HepG2 (cell line): ENCODE data around the gene NUDT6. TPM values are rescaled to one million over a fixed set of nuclear protein-coding genes. Genes with fewer than 3 reads are reported as not detected.

ENCODE experiments used
- ATAC-seq: fragments of 200-7000 bp; cut with Tn5 transposase; 3 replicates; pipeline ENCODE4 v1.9.1; 2020; ENCODE audit warnings: mild to moderate bottlenecking, moderate library complexity
- BruUV-seq: library from RNA; stranded (reverse); fragments of 400-500 nt; replicated peaks from 2 replicates; lab custom pipeline; 2021; lab: Mats Ljungman, UMichigan
- CTCF ChIA-PET: fragments of 300-600 bp; formaldehyde crosslinking; extraction: SDS; loops from one replicate; lab custom pipeline; 2021; ENCODE audit warnings: low total read pairs, inconsistent platforms, low intra/inter-chr PET ratio; lab: Yijun Ruan, JAX
- POLR2A ChIA-PET: fragments of 350-600 bp; sonication (Branson Sonifier 250); formaldehyde crosslinking; loops from one replicate; lab custom pipeline; 2020; ENCODE audit warnings: antibody characterized with exemption, inconsistent platforms; lab: Yijun Ruan, JAX
- DNase-seq: peaks from one replicate; pipeline ENCODE4 v3.0.0-alpha.2; 2015; ENCODE audit warnings: low spot score
- FAIRE-seq: peaks from 3 replicates; lab custom pipeline; 2011; peaks lifted over from hg19 to GRCh38; lab: Jason Lieb, UNC
- H2AFZ ChIP-seq: one replicate; pipeline ENCODE4 v1.6.1; 2011; ENCODE audit warnings: low read length, inconsistent platforms
- H3K27ac ChIP-seq: fragments of 300-600 bp; 3 replicates; pipeline ENCODE4 v1.8.0; 2011; ENCODE audit warnings: mixed run types, mild to moderate bottlenecking, mixed read lengths, low read length, inconsistent platforms; ENCODE audit not compliant: insufficient read depth; ENCODE audit errors: extremely low read length
- H3K27me3 ChIP-seq, 2 experiments: fragments of 200-600 bp in 1 of 2; 2 replicates in 1 of 2; 3 replicates in 1 of 2; pipeline versions ENCODE4 v1.6.0 to v1.8.0; 2011; ENCODE audit warnings: low read length in 2 of 2, mild to moderate bottlenecking in 2 of 2, moderate library complexity in 2 of 2, inconsistent platforms in 1 of 2; ENCODE audit not compliant: insufficient read depth in 2 of 2, control insufficient read depth in 1 of 2
- H3K36me3 ChIP-seq, 2 experiments: fragments of 200-600 bp in 1 of 2; replicated peaks in 1 of 2; 2 replicates in 1 of 2; 3 replicates in 1 of 2; pipeline versions ENCODE4 v1.5.1 to v1.8.0; 2011; ENCODE audit warnings: low read length in 2 of 2, inconsistent platforms in 1 of 2; ENCODE audit not compliant: insufficient read depth in 2 of 2, control insufficient read depth in 1 of 2
- H3K4me1 ChIP-seq: 2 replicates; pipeline ENCODE4 v1.5.1; 2012; ENCODE audit warnings: low read length, inconsistent platforms; ENCODE audit not compliant: insufficient read depth
- H3K4me2 ChIP-seq: 2 replicates; pipeline ENCODE4 v1.6.0; 2011; ENCODE audit warnings: low read depth, low read length, inconsistent platforms
- H3K4me3 ChIP-seq, 3 experiments: fragments of 200-600 bp in 1 of 3; sonication (generic), shearing (Covaris generic) in 1 of 3; replicated peaks in 1 of 3; 2 replicates each; pipeline ENCODE4 v1.5.1; 2011 to 2016; ENCODE audit warnings: low read length in 3 of 3, inconsistent platforms in 2 of 3, low read depth in 2 of 3, mild to moderate bottlenecking in 2 of 3, control low read depth in 1 of 3, mixed read lengths in 1 of 3; ENCODE audit not compliant: insufficient read depth in 1 of 3
- H3K79me2 ChIP-seq: one replicate; pipeline ENCODE4 v1.6.1; 2011; ENCODE audit warnings: low read length, inconsistent platforms; ENCODE audit not compliant: insufficient read depth
- H3K9ac ChIP-seq: 2 replicates; pipeline ENCODE4 v1.6.0; 2011; ENCODE audit warnings: mild to moderate bottlenecking, low read depth, low read length, inconsistent platforms; ENCODE audit not compliant: insufficient read depth
- H3K9me3 ChIP-seq: 2 replicates; pipeline ENCODE4 v1.5.1; 2012; ENCODE audit warnings: mild to moderate bottlenecking, low read length
- H4K20me1 ChIP-seq: 2 replicates; pipeline ENCODE4 v1.6.0; 2011; ENCODE audit warnings: inconsistent platforms, mild to moderate bottlenecking, low read length, moderate library complexity; ENCODE audit not compliant: insufficient read depth
- HIVEP1 ChIP-seq: sonication (generic); formaldehyde crosslinking; IDR thresholded peaks from 2 replicates; pipeline ENCODE4 v1.4.0; 2020; ENCODE audit warnings: mild to moderate bottlenecking, missing genetic modification reagents
- HNRNPK ChIP-seq: fragments of 200-400 bp; formaldehyde crosslinking; IDR thresholded peaks from 2 replicates; pipeline ENCODE4 v1.6.1; 2018; ENCODE audit warnings: low read length, low read depth, moderate library complexity, mild to moderate bottlenecking; ENCODE audit not compliant: poor library complexity, severe bottlenecking
- MYC ChIP-seq: sonication (generic); formaldehyde crosslinking; IDR thresholded peaks from 2 replicates; pipeline ENCODE4 v1.9.0; 2021; ENCODE audit warnings: missing genetic modification reagents, borderline replicate concordance
- MYNN ChIP-seq: sonication (generic); formaldehyde crosslinking; IDR thresholded peaks from 2 replicates; pipeline ENCODE4 v1.4.0; 2020; ENCODE audit warnings: mild to moderate bottlenecking, low read depth, missing genetic modification reagents
- NFE2L2 ChIP-seq: fragments of 150-350 bp; IDR thresholded peaks from 2 replicates; pipeline ENCODE4 v1.6.1; 2014; ENCODE audit warnings: low read length
- PBX3 ChIP-seq: sonication (generic); formaldehyde crosslinking; IDR thresholded peaks from 2 replicates; pipeline ENCODE4 v1.8.1; 2023; ENCODE audit warnings: missing genetic modification reagents, inconsistent platforms, borderline replicate concordance
- SP5 ChIP-seq: IDR thresholded peaks from 2 replicates; pipeline ENCODE4 v1.6.1; 2016; ENCODE audit warnings: low read depth, borderline replicate concordance
- TOPORS ChIP-seq: sonication (generic); formaldehyde crosslinking; IDR thresholded peaks from 2 replicates; pipeline ENCODE4 v1.8.0; 2023; ENCODE audit warnings: mild to moderate bottlenecking, missing genetic modification reagents
- XBP1 ChIP-seq: sonication (generic); formaldehyde crosslinking; IDR thresholded peaks from 2 replicates; pipeline ENCODE4 v1.5.0; 2020; ENCODE audit warnings: missing genetic modification reagents
- YEATS4 ChIP-seq: sonication (generic); formaldehyde crosslinking; IDR thresholded peaks from 2 replicates; pipeline ENCODE4 v1.4.0; 2020; ENCODE audit warnings: missing genetic modification reagents, borderline replicate concordance
- ZNF562 ChIP-seq: sonication (generic); formaldehyde crosslinking; IDR thresholded peaks from 2 replicates; pipeline ENCODE4 v1.8.0; 2022; ENCODE audit warnings: missing genetic modification reagents, borderline replicate concordance
- ZNF619 ChIP-seq: sonication (generic); formaldehyde crosslinking; IDR thresholded peaks from 2 replicates; pipeline ENCODE4 v1.4.0; 2020; ENCODE audit warnings: mild to moderate bottlenecking, missing genetic modification reagents
- ZNF781 ChIP-seq: sonication (generic); formaldehyde crosslinking; IDR thresholded peaks from 2 replicates; pipeline ENCODE4 v1.5.1; 2020; ENCODE audit warnings: borderline replicate concordance, mild to moderate bottlenecking, missing genetic modification reagents; ENCODE audit errors: not compliant biosample characterization
- WGBS: methylation state at CpG from one replicate; pipeline ENCODE4 v1.1.6; 2017; ENCODE audit warnings: low lambda C conversion rate; 5-methylcytosine and 5-hydroxymethylcytosine counted together
- in situ Hi-C: cut with HindIII; loops from 2 replicates; pipeline ENCODE4 v1.10.0; 2017; ENCODE audit warnings: low pct_unique_long_range_greater_than_20kb; ENCODE audit not compliant: extremely low pct_ligation_motif_present
- intact Hi-C: fragments of 100-400 bp; cut with micrococcal nuclease; formaldehyde crosslinking; loops from one replicate; pipeline ENCODE4 v1.10.0; 2022; ENCODE audit not compliant: unreplicated experiment
- polyA plus RNA-seq, 8 experiments: library from polyadenylated mRNA; depleted of rRNA in 3 of 8; stranded (reverse) in 7 of 8; unstranded in 1 of 8; fragments of >200 nt; fragmentation: Illumina TruSeq in 4 of 8; extraction: Trizol in 4 of 8; gene quantifications; 2 replicates each; pipeline versions ENCODE4 v1.2.1 to v1.2.3, GENCODE V29; 2011 to 2016; ENCODE audit warnings: low read depth in 4 of 8, missing spikeins in 1 of 8, mixed read lengths in 1 of 8; ENCODE audit not compliant: insufficient read depth in 1 of 8
- total RNA-seq, 5 experiments: library from RNA; depleted of rRNA; stranded (reverse); fragments of >200 nt; fragmentation: Illumina TruSeq; extraction: Trizol; gene quantifications; 2 replicates each; pipeline ENCODE4 v1.2.3, GENCODE V29; 2016; ENCODE audit warnings: low read depth in 1 of 5

The NUDT6 gene
- total and polyA plus RNA-seq, 2 of the 13 experiments (the other 11 are each of a cell fraction or from before 2014, with no cell fraction given): 4.8 to 8.3 TPM

- ATAC-seq: no peak
- no peaks in the 10 kb centered on the region for H3K79me2 ChIP-seq
- intact Hi-C loops: no loop called here
- no peak for TF ChIP-seq PBX3 (CRISPR knock-in tag)
- no peak for TF ChIP-seq TOPORS
- no peak for TF ChIP-seq MYNN (CRISPR knock-in tag)
- TF ChIP-seq NFE2L2: no peak
- TF ChIP-seq SP5: no peak
- no peak for TF ChIP-seq HNRNPK
- no peak for TF ChIP-seq YEATS4
- no peak for TF ChIP-seq MYC (CRISPR knock-in tag)
- TF ChIP-seq ZNF562 (CRISPR knock-in tag): no peak
- no peak for TF ChIP-seq ZNF781 (CRISPR knock-in tag)
- no peak for TF ChIP-seq HIVEP1 (CRISPR knock-in tag)
- TF ChIP-seq XBP1 (CRISPR knock-in tag): no peak
- no peak for TF ChIP-seq ZNF619 (CRISPR knock-in tag)
- TF ChIP-seq, all 625 proteins: peak for 0
- no peaks in the 10 kb centered on the region for H4K20me1 ChIP-seq
- no peak overlapping the region for H3K4me3 ChIP-seq
- no peak overlapping the region for H3K9ac ChIP-seq
- no peaks in the 10 kb centered on the region for H3K27me3 ChIP-seq
- H2AFZ ChIP-seq: no peak overlapping the region
- H3K4me1 ChIP-seq: peaks cover 18% of the 10 kb centered on the region
- no peak overlapping the region for H3K4me2 ChIP-seq
- FAIRE-seq (no peak), DNase-seq (no peak)
- no peaks in the 10 kb centered on the region for H3K9me3 ChIP-seq
- ChIA-PET CTCF (no interaction called here), POLR2A (no interaction called here)
- no peaks in the 10 kb centered on the region; a peak in 1 of 5 replicates for H3K36me3 ChIP-seq
- BruUV-seq: no TSS peak
- no peak overlapping the region for H3K27ac ChIP-seq
- in situ Hi-C loops: no loop called here
- WGBS: 96% methylated on average over 1 of the region's 1 CpG
Measured at GRCh38 chr4:122908223-122908622, 14.2 kb downstream of the NUDT6 start.
